ENCODE results near the gene SUPT3H. TPM values are rescaled to one million over a fixed set of nuclear protein-coding genes. Genes with fewer than 3 reads are reported as not detected.

Gene SUPT3H
- total RNA-seq, 1 donor: 4.7 TPM

- Histone ChIP-seq H4K20me1 (ENCODE audit: insufficient read depth, low read length) (no peaks in the 10 kb centered on the region), H3K4me1 (ENCODE audit: insufficient read depth, low read length) (no peaks in the 10 kb centered on the region), H3K27me3 (ENCODE audit: insufficient read depth, low read length) (no peaks in the 10 kb centered on the region), H2AFZ (ENCODE audit: low read length) (no peak overlapping the region), H3K27ac (ENCODE audit: low read depth, low read length) (no peak overlapping the region), H3K9me3 (ENCODE audit: low read depth, low read length) (no peaks in the 10 kb centered on the region), H3K4me2 (ENCODE audit: insufficient read depth, low read length) (no peak overlapping the region), H3K36me3 (ENCODE audit: insufficient read depth, low read length) (no peaks in the 10 kb centered on the region), H3K79me2 (ENCODE audit: insufficient read depth, low read length) (no peaks in the 10 kb centered on the region), H3K4me3 (ENCODE audit: insufficient read depth, low read length) (no peak overlapping the region)
- DNase-seq (ENCODE audit: insufficient read length, low spot score, missing footprints): peak; percentile 15
- TF ChIP-seq CTCF (IDR thresholded peaks at IDR 0.05; ENCODE audit: extremely low read depth, low read depth, low read length): no peak
These were observed 416.8 kb downstream of the SUPT3H start for GRCh38 chr6:44960898-44961297.

GRCh38 chr6:44959651-44960050 is 418.1 kb downstream of the SUPT3H start:
- no peak for TF ChIP-seq CTCF (IDR thresholded peaks at IDR 0.05; ENCODE audit: extremely low read depth, low read depth, low read length)
- Histone ChIP-seq H3K27me3 (ENCODE audit: insufficient read depth, low read length) (no peaks in the 10 kb centered on the region), H2AFZ (ENCODE audit: low read length) (no peak overlapping the region), H3K27ac (ENCODE audit: low read depth, low read length) (no peak overlapping the region), H3K79me2 (ENCODE audit: insufficient read depth, low read length) (no peaks in the 10 kb centered on the region), H3K9me3 (ENCODE audit: low read depth, low read length) (no peaks in the 10 kb centered on the region), H4K20me1 (ENCODE audit: insufficient read depth, low read length) (no peaks in the 10 kb centered on the region), H3K36me3 (ENCODE audit: insufficient read depth, low read length) (no peaks in the 10 kb centered on the region), H3K4me1 (ENCODE audit: insufficient read depth, low read length) (no peaks in the 10 kb centered on the region), H3K4me2 (ENCODE audit: insufficient read depth, low read length) (no peak overlapping the region), H3K4me3 (ENCODE audit: insufficient read depth, low read length) (no peak overlapping the region)
- DNase-seq (ENCODE audit: insufficient read length, low spot score, missing footprints): no peak

DNA sequence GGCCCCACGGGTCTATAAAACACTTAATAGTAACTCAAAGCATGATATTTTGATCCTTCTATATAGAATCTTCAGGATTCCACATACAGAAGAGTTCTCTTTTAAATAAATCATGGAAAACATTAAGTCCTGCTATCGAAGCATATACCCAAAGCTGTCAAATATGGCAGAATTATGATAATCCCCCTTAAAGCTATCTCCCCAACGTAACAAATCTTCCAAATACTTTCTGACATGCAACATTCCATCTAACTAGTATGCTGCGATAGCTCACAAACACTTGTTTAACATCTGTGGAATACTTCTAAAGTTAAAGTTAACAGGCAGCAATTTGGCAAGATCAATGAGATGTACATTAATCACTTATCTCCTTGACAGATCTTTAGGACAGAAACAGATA is 420.6 kb downstream of the SUPT3H start:
- Histone ChIP-seq H3K4me2 (ENCODE audit: insufficient read depth, low read length) (no peak overlapping the region), H3K9me3 (ENCODE audit: low read depth, low read length) (no peaks in the 10 kb centered on the region), H2AFZ (ENCODE audit: low read length) (no peak overlapping the region), H4K20me1 (ENCODE audit: insufficient read depth, low read length) (no peaks in the 10 kb centered on the region), H3K4me3 (ENCODE audit: insufficient read depth, low read length) (no peak overlapping the region), H3K36me3 (ENCODE audit: insufficient read depth, low read length) (no peaks in the 10 kb centered on the region), H3K27me3 (ENCODE audit: insufficient read depth, low read length) (no peaks in the 10 kb centered on the region), H3K27ac (ENCODE audit: low read depth, low read length) (no peak overlapping the region), H3K79me2 (ENCODE audit: insufficient read depth, low read length) (no peaks in the 10 kb centered on the region), H3K4me1 (ENCODE audit: insufficient read depth, low read length) (no peaks in the 10 kb centered on the region)
- DNase-seq (ENCODE audit: insufficient read length, low spot score, missing footprints): no peak
- TF ChIP-seq CTCF (IDR thresholded peaks at IDR 0.05; ENCODE audit: extremely low read depth, low read depth, low read length): no peak

DNA sequence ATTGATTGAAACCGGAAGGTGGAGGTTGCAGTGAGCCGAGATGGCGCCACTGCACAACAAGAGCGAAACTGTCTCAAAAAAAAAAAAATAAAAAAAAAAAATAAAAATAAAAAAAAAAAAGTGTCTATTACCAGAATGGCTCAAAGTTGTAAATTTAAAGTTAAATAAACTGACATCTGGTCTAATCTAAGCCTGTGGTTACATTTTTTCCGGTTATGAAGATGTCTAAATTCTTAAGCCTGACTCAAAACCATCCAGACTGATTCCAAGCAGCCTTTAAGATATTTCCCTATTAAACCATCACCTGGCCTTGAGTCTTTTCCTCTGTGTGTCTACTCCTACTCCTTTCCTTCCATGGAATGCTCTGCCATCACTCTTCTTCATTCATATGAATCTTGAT is 421.3 kb downstream of the SUPT3H start:
- no peak for TF ChIP-seq CTCF (IDR thresholded peaks at IDR 0.05; ENCODE audit: extremely low read depth, low read depth, low read length)
- DNase-seq (ENCODE audit: insufficient read length, low spot score, missing footprints): peak; percentile 59
- Histone ChIP-seq H3K4me3 (ENCODE audit: insufficient read depth, low read length) (no peak overlapping the region), H3K4me2 (ENCODE audit: insufficient read depth, low read length) (no peak overlapping the region), H3K36me3 (ENCODE audit: insufficient read depth, low read length) (no peaks in the 10 kb centered on the region), H3K79me2 (ENCODE audit: insufficient read depth, low read length) (no peaks in the 10 kb centered on the region), H3K4me1 (ENCODE audit: insufficient read depth, low read length) (no peaks in the 10 kb centered on the region), H4K20me1 (ENCODE audit: insufficient read depth, low read length) (no peaks in the 10 kb centered on the region), H2AFZ (ENCODE audit: low read length) (no peak overlapping the region), H3K27me3 (ENCODE audit: insufficient read depth, low read length) (no peaks in the 10 kb centered on the region), H3K9me3 (ENCODE audit: low read depth, low read length) (no peaks in the 10 kb centered on the region), H3K27ac (ENCODE audit: low read depth, low read length) (no peak overlapping the region)

All from osteoblast (primary cell).